Measurements from ENCODE around the gene ROR2.

Gene ROR2

DNA sequence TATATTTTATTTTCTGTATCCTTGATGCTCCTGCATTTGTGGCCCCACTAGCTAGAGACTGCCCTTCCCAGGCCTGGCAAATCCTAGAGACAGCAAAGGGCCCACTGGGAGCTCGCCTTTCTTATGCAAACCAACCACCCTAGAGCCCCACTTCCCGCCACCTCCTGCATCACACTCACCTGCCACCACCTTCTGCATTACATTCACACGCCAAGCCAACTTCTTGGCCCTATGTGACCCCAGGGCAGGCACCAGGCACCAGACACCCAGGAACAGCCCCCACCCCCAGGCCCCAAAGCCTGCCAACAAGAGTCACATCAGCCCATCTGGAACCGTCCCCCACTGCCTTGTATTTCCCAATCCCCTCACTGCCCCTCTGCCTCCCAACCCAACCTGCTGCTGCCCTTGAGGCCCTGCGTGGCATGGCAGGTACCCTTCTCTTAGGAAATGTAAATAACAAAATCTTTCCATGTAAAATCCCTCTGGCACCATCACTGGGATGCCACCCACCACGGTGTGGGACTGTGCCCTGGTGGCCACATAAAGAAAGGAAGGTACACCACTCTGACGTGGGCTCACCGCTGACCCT is 22.0 kb downstream of the ROR2 start:
- TF ChIP-seq, protein P1, sequence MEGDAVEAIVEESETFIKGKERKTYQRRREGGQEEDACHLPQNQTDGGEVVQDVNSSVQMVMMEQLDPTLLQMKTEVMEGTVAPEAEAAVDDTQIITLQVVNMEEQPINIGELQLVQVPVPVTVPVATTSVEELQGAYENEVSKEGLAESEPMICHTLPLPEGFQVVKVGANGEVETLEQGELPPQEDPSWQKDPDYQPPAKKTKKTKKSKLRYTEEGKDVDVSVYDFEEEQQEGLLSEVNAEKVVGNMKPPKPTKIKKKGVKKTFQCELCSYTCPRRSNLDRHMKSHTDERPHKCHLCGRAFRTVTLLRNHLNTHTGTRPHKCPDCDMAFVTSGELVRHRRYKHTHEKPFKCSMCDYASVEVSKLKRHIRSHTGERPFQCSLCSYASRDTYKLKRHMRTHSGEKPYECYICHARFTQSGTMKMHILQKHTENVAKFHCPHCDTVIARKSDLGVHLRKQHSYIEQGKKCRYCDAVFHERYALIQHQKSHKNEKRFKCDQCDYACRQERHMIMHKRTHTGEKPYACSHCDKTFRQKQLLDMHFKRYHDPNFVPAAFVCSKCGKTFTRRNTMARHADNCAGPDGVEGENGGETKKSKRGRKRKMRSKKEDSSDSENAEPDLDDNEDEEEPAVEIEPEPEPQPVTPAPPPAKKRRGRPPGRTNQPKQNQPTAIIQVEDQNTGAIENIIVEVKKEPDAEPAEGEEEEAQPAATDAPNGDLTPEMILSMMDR (conservative IDR thresholded peaks at IDR 0.05; ENCODE audit: control insufficient read depth, insufficient read depth, low read depth, low read length): no peak
- DNase-seq (ENCODE audit: low read depth): no peak
- no peak overlapping the region for H3K4me3 ChIP-seq (ENCODE audit: control insufficient read depth, low read depth, low read length)

DNA sequence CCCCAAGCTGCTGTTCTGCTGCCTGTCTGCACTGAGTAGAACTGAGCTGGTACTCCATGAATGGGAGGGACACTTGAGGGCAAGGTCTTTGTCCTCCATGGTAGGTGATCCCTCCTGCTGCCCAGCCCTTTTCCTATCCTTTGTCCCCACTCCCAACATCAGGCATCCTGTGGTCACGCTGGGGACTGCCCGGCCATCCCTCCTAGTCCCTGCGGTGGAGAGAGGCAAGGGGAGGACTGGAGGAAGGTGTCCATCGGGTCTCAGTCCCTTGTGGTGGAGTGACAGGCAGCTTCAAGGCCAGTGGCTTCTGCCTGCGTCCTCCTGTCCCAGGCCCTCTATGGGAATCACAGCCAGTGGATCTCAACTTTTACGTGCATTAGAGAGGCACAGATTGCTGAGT is 25.9 kb downstream of the ROR2 start:
- H3K4me3 ChIP-seq (ENCODE audit: control insufficient read depth, low read depth, low read length): no peak overlapping the region
- no peak for DNase-seq (ENCODE audit: low read depth)
- TF ChIP-seq, protein P1 (conservative IDR thresholded peaks at IDR 0.05; ENCODE audit: control insufficient read depth, insufficient read depth, low read depth, low read length): no peak

DNA sequence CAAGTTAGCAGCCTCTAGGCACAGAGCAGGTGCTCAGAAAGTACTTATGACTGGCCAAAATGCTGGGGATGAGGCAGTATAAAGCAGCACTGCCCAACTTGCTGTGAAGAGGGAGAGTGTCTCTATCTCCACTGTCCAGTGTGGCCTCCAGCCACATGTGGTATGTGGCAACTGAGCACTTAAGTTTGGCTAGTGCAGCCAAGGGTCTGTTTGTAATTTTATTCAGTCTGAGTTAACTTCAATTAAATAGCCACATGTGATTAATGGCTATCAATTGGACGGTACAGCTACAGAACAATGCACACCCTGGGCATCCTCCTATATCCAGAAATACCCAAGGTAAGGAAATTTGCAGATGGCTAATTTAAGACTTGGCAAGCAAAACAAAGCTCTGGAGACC is 26.9 kb downstream of the ROR2 start:
- TF ChIP-seq, protein P1 (conservative IDR thresholded peaks at IDR 0.05; ENCODE audit: control insufficient read depth, insufficient read depth, low read depth, low read length): no peak
- no peak overlapping the region for H3K4me3 ChIP-seq (ENCODE audit: control insufficient read depth, low read depth, low read length)
- DNase-seq (ENCODE audit: low read depth): no peak

DNA sequence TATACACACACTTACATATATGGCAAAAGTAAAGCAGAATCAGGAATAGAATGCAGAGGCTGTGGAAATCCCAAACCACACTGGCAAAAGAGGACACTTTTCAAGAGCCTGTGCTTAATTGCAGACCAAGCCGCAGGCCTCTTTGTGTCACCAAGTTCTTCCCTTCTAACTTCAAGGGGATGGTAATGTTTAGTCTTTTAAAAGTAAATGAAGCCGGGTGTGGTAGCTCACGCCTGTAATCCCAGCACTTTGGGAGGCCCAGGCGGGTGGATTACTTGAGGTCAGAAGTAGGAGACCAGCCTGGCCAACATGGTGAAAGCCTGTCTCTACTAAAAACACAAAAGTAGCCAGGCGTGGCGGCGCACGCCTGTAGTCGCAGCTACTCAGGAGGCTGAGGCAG is 28.7 kb downstream of the ROR2 start:
- no peak overlapping the region for H3K4me3 ChIP-seq (ENCODE audit: control insufficient read depth, low read depth, low read length)
- TF ChIP-seq, protein P1 (conservative IDR thresholded peaks at IDR 0.05; ENCODE audit: control insufficient read depth, insufficient read depth, low read depth, low read length): no peak
- no peak for DNase-seq (ENCODE audit: low read depth)

DNA sequence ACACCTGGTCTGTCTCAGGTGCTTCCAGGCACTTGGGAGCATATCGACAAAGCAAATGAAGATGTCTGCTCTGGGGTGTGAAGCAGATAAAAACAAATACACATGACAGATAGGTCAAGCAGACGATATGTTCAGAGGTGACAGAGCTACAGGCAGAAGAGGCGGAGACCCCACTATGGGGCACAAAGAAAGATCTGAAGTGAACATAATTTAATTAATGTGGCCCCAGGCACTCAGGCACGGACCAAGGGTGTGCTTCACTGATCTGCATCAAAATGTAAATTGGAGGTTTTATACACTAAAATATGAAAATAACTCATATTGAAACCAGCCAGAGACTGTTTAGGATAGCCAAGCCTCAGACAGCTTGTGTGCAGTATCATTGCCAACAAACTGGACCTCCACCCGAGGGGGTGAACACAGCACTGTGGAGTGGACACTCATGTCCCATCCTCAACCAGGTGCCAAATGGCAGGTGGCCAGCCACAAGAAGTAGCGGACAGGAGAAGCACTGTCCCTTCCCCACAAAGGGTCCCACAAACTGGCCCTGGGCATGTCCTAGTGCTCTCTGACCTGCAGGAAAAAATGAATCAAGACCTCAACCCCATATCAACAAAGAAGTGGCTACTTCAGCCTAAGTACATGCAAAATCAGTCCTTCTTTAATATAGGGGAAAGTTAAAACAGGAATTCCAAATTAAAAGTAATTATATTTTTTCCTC is 29.2 kb downstream of the ROR2 start:
- H3K4me3 ChIP-seq (ENCODE audit: control insufficient read depth, low read depth, low read length): no peak overlapping the region
- TF ChIP-seq, protein P1 (conservative IDR thresholded peaks at IDR 0.05; ENCODE audit: control insufficient read depth, insufficient read depth, low read depth, low read length): no peak
- DNase-seq (ENCODE audit: low read depth): no peak

DNA sequence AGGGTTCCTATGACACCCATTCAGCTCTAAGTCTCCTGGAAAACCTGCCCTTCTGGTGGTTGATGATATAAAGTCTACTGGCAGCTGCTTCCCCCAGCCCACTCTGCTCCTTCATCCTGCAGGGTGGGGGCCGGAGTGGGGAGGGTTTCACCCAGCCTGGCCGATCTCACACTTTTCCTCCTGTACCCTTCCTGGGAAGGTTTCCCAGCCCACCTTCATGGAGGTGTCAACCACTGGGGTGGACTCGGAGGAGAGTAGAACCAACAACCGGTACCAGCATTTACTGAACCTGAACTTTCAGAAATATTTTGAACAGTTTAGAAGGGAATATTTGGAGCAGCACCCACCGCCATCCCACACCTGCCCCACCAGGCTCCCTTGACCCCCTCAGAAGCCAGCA is 30.4 kb downstream of the ROR2 start:
- DNase-seq (ENCODE audit: low read depth): no peak
- TF ChIP-seq, protein P1 (conservative IDR thresholded peaks at IDR 0.05; ENCODE audit: control insufficient read depth, insufficient read depth, low read depth, low read length): no peak
- no peak overlapping the region for H3K4me3 ChIP-seq (ENCODE audit: control insufficient read depth, low read depth, low read length)
